Peyer's patch (tissue), 4 donors: ENCODE measurements around the gene MRPL34. TPM values are rescaled to one million over a fixed set of nuclear protein-coding genes. Genes with fewer than 3 reads are reported as not detected.

Experiments used
- DNase-seq, 3 donors: peaks; one replicate each; pipeline ENCODE4 v3.0.0-alpha.2; 2017 to 2019
- H3K27ac ChIP-seq, 4 donors: fragments of 200-600 bp; sonication (generic); one replicate each; pipeline ENCODE4 v1.5.1; 2016 to 2019
- H3K27me3 ChIP-seq, 2 donors: fragments of 200-600 bp; sonication (generic); one replicate each; pipeline ENCODE4 v1.5.1; 2019
- H3K36me3 ChIP-seq, 3 donors: fragments of 200-600 bp; sonication (generic); one replicate each; pipeline ENCODE4 v1.5.1; 2016 to 2019
- H3K4me1 ChIP-seq, 4 donors: fragments of 200-600 bp; sonication (generic); one replicate each; pipeline ENCODE4 v1.5.1; 2016 to 2019
- H3K4me3 ChIP-seq, 4 donors: fragments of 200-600 bp; sonication (generic); 1 replicate in 3 of 4; 2 replicates in 1 of 4; pipeline ENCODE4 v1.5.1; 2016 to 2019; ENCODE audit warnings: mild to moderate bottlenecking in 1 of 4
- H3K9me3 ChIP-seq, 4 donors: fragments of 200-600 bp; sonication (generic); one replicate each; pipeline ENCODE4 v1.5.1; 2016 to 2019; ENCODE audit warnings: mild to moderate bottlenecking in 1 of 4
- POLR2A ChIP-seq, 2 donors: fragments of 450-650 bp; IDR thresholded peaks; one replicate each; pipeline ENCODE4 v1.5.1; 2017; ENCODE audit warnings: antibody characterized with exemption in 2 of 2, mild to moderate bottlenecking in 2 of 2, moderate library complexity in 2 of 2
- total RNA-seq, 4 donors: library from RNA; depleted of rRNA; stranded (reverse); fragments of >200 nt; gene quantifications; one replicate each; pipeline ENCODE4 v1.1.0, GENCODE V29; 2016
- TF ChIP-seq, protein P1 (sequence below), 6 experiments: fragments of 450-650 bp in 4 of 6; fragments of 200-600 bp in 2 of 6; sonication (generic) in 1 of 6; IDR thresholded peaks; one replicate each; pipeline ENCODE4 v1.5.1; 2017 to 2019; ENCODE audit warnings: antibody characterized with exemption in 6 of 6, mild to moderate bottlenecking in 3 of 6, moderate library complexity in 1 of 6

MRPL34 gene
- total RNA-seq, 4 donors from 2014 or later, result 76.7 to 202 (median 196) TPM

GRCh38 chr19:17309965-17310461 lies 4.3 kb downstream of the MRPL34 start:
- Histone ChIP-seq H3K27me3 (no peaks in the 10 kb centered on the region), H3K4me1 (peaks cover 0 to 47% (median 14%) of the 10 kb centered on the region in 4 donors), H3K27ac (peak overlapping the region; percentile 78 to 88 (median 80)), H3K36me3 (peaks cover 0 to 27% (median 0%) of the 10 kb centered on the region in 3 donors), H3K9me3 (no peaks in the 10 kb centered on the region), H3K4me3 (peak overlapping the region; percentile 78 to 94 (median 87))
- DNase-seq, result no peak
- TF ChIP-seq, protein P1, sequence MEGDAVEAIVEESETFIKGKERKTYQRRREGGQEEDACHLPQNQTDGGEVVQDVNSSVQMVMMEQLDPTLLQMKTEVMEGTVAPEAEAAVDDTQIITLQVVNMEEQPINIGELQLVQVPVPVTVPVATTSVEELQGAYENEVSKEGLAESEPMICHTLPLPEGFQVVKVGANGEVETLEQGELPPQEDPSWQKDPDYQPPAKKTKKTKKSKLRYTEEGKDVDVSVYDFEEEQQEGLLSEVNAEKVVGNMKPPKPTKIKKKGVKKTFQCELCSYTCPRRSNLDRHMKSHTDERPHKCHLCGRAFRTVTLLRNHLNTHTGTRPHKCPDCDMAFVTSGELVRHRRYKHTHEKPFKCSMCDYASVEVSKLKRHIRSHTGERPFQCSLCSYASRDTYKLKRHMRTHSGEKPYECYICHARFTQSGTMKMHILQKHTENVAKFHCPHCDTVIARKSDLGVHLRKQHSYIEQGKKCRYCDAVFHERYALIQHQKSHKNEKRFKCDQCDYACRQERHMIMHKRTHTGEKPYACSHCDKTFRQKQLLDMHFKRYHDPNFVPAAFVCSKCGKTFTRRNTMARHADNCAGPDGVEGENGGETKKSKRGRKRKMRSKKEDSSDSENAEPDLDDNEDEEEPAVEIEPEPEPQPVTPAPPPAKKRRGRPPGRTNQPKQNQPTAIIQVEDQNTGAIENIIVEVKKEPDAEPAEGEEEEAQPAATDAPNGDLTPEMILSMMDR (IDR thresholded peaks at IDR 0.05), result no peak
- no peak for TF ChIP-seq POLR2A (IDR thresholded peaks at IDR 0.05)

- no peak for DNase-seq
- TF ChIP-seq POLR2A (IDR thresholded peaks at IDR 0.05), result no peak
- TF ChIP-seq, protein P1 (IDR thresholded peaks at IDR 0.05), result no peak
- Histone ChIP-seq H3K9me3 (no peaks in the 10 kb centered on the region), H3K4me1 (peaks cover 0 to 40% (median 10%) of the 10 kb centered on the region in 4 donors), H3K36me3 (peaks cover 0 to 39% (median 0%) of the 10 kb centered on the region in 3 donors), H3K27me3 (no peaks in the 10 kb centered on the region), H3K27ac (no peak overlapping the region), H3K4me3 (no peak overlapping the region)
These were observed 6.0 kb downstream of the MRPL34 start for GRCh38 chr19:17311455-17312188.

GRCh38 chr19:17312189-17313113 lies 6.8 kb downstream of the MRPL34 start:
- peaks cover 0 to 42% (median 0%) of the 10 kb centered on the region in 3 donors for H3K36me3 ChIP-seq

GRCh38 chr19:17314007-17314593 lies 8.4 kb downstream of the MRPL34 start:
- peak in 1 of 3 donors; percentile 46 for DNase-seq
- no peaks in the 10 kb centered on the region for H3K9me3 ChIP-seq
- peaks cover 0 to 30% (median 10%) of the 10 kb centered on the region in 4 donors for H3K4me1 ChIP-seq
- TF ChIP-seq POLR2A (IDR thresholded peaks at IDR 0.05), result no peak
- TF ChIP-seq, protein P1 (IDR thresholded peaks at IDR 0.05), result no peak
- H3K36me3 ChIP-seq, result peaks cover 0 to 51% (median 0%) of the 10 kb centered on the region in 3 donors
- H3K4me3 ChIP-seq, result no peak overlapping the region
- H3K27ac ChIP-seq, result no peak overlapping the region
- no peaks in the 10 kb centered on the region for H3K27me3 ChIP-seq

More at GRCh38 chr19:17312189-17313113, 6.8 kb downstream of the MRPL34 start:
- Histone ChIP-seq H3K27me3 (no peaks in the 10 kb centered on the region), H3K4me1 (peaks cover 0 to 31% (median 10%) of the 10 kb centered on the region in 4 donors), H3K4me3 (no peak overlapping the region), H3K27ac (no peak overlapping the region), H3K9me3 (no peaks in the 10 kb centered on the region)
- TF ChIP-seq POLR2A (IDR thresholded peaks at IDR 0.05), result no peak
- DNase-seq, result no peak

DNA sequence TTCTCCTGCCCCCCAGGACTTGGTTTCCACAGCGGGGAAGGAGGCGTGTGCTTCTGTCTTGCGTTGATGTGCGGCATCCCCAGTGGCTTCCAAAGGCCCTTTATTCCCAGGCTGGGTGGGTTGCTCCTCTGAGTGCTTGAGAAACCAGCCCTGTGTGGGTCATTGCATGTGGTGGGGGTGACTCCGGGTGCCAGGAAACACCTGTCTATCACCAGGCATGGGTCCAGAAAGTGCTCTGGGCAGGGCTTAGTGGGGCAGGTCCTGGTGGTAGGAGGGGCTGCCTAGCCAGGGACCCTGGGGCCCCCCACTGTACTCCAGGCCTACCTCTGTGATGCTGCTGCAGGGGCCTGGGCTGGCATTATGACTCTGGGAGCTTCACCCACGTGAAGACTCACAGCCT lies 13.3 kb downstream of the MRPL34 start:
- H3K27me3 ChIP-seq, result no peaks in the 10 kb centered on the region
- H3K4me3 ChIP-seq, result no peak overlapping the region
- no peaks in the 10 kb centered on the region for H3K9me3 ChIP-seq
- no peak for DNase-seq
- H3K36me3 ChIP-seq, result peaks cover 0 to 68% (median 0%) of the 10 kb centered on the region in 3 donors
- no peak for TF ChIP-seq POLR2A (IDR thresholded peaks at IDR 0.05)
- TF ChIP-seq, protein P1 (IDR thresholded peaks at IDR 0.05), result no peak
- H3K4me1 ChIP-seq, result peaks cover 0 to 8% (median 2%) of the 10 kb centered on the region in 4 donors
- H3K27ac ChIP-seq, result no peak overlapping the region
